Measurements from ENCODE around the gene TMEM244.
"Not testable (repeated sequence)": the region's sequence is repeated elsewhere in the genome, so short reads cannot be mapped to it uniquely, and the experiment has no call there.

The TMEM244 gene

GRCh38 chr6:129866256-129866655 is 5.1 kb upstream of the TMEM244 start:
- DNase-seq, result no peak

GRCh38 chr6:129865013-129865412 is 3.9 kb upstream of the TMEM244 start:
- DNase-seq, result no peak

- DNase-seq, result no peak
These were observed 2.5 kb upstream of the TMEM244 start for GRCh38 chr6:129863664-129864063.

GRCh38 chr6:129859524-129859923 is 1.6 kb downstream of the TMEM244 start:
- DNase-seq, result no peak

GRCh38 chr6:129857838-129858237 is 3.3 kb downstream of the TMEM244 start:
- no peak for DNase-seq

- no peak for DNase-seq
These were observed 7.0 kb downstream of the TMEM244 start for GRCh38 chr6:129853996-129854711.

GRCh38 chr6:129852257-129852858 is 8.8 kb downstream of the TMEM244 start:
- DNase-seq, result no peak

GRCh38 chr6:129849456-129849855 is 11.7 kb downstream of the TMEM244 start:
- no peak for DNase-seq

GRCh38 chr6:129846761-129847160 is 14.4 kb downstream of the TMEM244 start:
- no peak for DNase-seq

GRCh38 chr6:129845696-129846095 is 15.4 kb downstream of the TMEM244 start:
- no peak for DNase-seq

- no peak for DNase-seq
These were observed 16.8 kb downstream of the TMEM244 start for GRCh38 chr6:129844118-129844891.

- DNase-seq, result no peak
These were observed 17.5 kb downstream of the TMEM244 start for GRCh38 chr6:129843573-129843972.

- DNase-seq, result no peak
These were observed 18.2 kb downstream of the TMEM244 start for GRCh38 chr6:129842881-129843409.

- no peak for DNase-seq
These were observed 19.0 kb downstream of the TMEM244 start for GRCh38 chr6:129842137-129842536.

- not testable (repeated sequence) for DNase-seq
These were observed 21.6 kb downstream of the TMEM244 start for GRCh38 chr6:129839562-129839961.

GRCh38 chr6:129835691-129836090 is 25.4 kb downstream of the TMEM244 start:
- no peak for DNase-seq

GRCh38 chr6:129832299-129832698 is 28.8 kb downstream of the TMEM244 start:
- no peak for DNase-seq

- DNase-seq, result no peak
These were observed 32.9 kb downstream of the TMEM244 start for GRCh38 chr6:129828229-129828628.

GRCh38 chr6:129818251-129818650 is 42.9 kb downstream of the TMEM244 start:
- DNase-seq, result no peak

GRCh38 chr6:129817821-129818220 is 43.3 kb downstream of the TMEM244 start:
- no peak for DNase-seq

- no peak for DNase-seq
These were observed 43.8 kb downstream of the TMEM244 start for GRCh38 chr6:129817332-129817731.

- DNase-seq, result no peak
These were observed 48.9 kb downstream of the TMEM244 start for GRCh38 chr6:129812145-129812777.

- DNase-seq, result not testable (repeated sequence)
These were observed 54.0 kb downstream of the TMEM244 start for GRCh38 chr6:129807141-129807540.

Measured in NCI-H1694 (cell line).